ENCODE measurements around the gene STRADB.

- TF ChIP-seq CTCF (conservative IDR thresholded peaks at IDR 0.05; ENCODE audit: low read depth, low read length) = no peak
- no peak for TF ChIP-seq EZH2 (IDR thresholded peaks at IDR 0.05; ENCODE audit: borderline replicate concordance, low read depth, low read length, poor library complexity, severe bottlenecking)
These were observed 48.6 kb upstream of the STRADB start for GRCh38 chr2:201402651-201403562.
